GM10847 (cell line): ENCODE measurements around the gene SLC6A3.

Source experiments
- POLR2A ChIP-seq: IDR thresholded peaks from 2 replicates; pipeline ENCODE4 v1.6.1; 2011; ENCODE audit not compliant: insufficient read length; ENCODE audit errors: extremely low read depth

The SLC6A3 gene

DNA sequence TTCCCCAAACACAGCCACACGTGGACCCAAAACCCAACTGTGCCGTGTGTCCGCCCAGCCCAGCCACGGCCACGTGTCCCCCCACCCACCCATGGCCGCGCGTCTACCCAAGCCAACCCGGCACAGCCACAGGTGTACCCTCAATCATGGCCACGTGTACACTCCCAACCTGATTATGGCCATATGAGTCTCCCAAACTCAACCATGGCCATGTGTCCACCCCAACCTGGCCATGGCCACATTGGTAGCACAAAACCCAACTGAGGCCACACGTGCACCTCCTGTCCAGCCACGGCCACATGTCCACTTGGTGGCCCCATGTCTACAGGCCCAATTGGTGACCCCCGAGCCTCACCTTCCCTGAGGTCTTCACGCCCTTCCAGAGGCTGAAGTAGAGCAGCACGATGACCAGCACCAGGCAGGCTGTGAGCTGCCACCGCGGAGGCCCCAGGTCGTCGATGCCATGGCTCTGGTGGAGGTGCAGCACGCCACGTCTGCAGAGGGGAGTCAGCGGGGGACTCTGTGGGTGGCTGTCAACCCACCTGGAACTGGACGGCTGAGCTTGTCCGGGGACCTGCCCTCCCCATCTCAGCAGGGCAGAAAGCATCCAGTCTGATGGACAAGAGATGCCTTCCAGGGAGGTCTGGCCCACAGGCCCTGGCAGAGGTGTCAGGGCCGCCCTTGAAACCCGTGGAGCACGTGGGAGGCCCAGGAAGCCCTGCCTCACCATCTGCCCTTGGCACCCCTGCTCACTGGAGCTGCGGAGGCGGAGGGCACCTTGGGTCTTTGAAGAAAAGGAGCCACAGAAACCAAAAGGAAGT is 23.5 kb downstream of the SLC6A3 start:
- TF ChIP-seq POLR2A, result no peak

DNA sequence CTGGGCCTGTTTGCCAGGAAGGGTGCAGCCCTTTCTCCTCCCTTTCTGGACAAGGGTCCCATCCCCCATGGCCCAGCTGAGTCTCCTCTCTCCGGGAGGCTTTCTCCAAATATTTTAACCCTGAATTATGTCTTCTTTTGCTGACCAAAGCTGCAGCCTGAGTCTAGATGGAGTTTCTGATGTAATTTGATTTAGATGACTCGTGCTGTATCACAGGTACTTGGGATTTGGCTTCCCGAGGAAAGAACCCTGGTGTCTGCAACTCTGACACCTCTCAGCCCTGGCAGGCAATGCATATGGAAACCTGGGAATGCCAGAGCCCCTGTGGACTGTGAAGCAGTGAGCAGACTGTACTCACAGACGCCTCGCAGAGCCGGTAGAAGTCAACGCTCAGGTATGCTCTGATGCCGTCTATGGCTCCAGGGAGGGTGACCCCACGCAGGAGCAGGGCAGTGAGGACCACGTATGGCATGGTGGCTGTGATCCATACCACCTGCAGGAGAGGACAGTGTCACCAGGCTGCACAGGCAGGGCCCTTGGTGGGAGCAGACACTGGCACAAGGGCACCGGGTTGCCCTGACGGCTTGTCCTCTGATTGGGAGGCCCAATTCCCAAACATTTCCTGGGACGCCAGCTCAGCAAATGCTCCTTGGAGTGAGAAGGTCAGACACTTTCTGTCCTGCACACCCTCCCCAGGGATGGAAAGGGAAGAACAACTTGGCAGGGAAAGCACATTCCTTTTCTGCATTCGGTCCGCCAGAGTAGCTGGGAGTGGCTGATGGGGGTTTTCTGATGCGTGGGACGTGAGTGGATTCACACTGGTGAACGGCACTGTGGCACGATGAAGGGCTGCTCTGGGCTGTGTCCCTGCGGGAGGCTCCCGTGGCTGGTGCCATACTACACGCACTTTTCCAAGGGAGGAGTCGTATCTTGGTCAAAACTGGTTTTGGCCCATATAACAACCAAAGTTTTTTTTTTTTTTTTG is 24.7 kb downstream of the SLC6A3 start:
- TF ChIP-seq POLR2A, result no peak

DNA sequence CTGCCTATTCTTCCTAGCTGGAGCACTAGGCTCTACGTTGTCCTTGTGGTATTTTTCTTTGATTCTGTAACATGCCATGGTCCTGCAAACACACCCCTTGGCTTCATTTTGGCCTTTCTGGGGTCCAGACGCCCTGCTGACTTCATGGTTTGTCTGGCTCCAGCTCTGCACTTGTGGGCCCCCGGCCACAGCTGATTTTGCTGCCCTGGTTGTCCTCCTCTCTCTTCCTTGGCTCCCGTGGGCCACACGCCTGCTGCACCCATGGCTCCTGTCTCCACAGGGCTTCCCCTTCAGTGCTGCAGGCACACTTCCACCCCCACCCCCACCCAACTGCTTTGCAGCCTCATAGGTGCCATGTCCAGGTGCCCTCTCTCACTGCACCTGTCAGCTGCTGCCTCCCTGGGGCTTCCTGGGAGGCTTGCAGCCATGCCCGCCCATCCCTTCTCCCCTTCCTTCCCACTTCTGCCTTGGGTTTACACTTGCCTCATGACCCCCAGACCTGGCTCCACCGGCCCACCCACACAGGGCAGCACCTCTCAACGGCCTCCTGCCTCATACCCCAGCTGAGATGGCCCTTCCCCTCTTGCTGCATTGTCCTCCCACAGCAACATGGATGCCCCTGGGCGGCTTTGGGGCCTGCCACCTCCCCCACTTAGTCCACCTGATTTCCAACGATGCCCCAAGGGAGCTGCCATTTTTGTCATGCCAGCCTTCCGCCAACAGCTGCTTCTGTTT is 25.6 kb downstream of the SLC6A3 start:
- no peak for TF ChIP-seq POLR2A

DNA sequence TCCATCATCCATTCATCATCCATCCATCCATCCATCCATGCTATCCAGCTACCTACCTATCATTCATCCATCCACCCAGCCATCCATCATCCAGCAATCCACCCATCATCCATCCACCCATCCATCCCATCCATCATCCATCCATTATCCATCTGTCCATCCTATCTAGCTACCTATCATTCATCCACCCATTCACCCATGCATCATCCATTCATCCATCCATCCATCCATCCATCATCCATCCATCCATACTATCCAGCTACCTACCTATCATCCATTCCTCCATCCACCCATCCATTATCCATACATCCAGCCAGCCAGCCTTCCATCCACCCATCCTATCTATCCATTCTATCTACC is 26.3 kb downstream of the SLC6A3 start:
- no peak for TF ChIP-seq POLR2A

DNA sequence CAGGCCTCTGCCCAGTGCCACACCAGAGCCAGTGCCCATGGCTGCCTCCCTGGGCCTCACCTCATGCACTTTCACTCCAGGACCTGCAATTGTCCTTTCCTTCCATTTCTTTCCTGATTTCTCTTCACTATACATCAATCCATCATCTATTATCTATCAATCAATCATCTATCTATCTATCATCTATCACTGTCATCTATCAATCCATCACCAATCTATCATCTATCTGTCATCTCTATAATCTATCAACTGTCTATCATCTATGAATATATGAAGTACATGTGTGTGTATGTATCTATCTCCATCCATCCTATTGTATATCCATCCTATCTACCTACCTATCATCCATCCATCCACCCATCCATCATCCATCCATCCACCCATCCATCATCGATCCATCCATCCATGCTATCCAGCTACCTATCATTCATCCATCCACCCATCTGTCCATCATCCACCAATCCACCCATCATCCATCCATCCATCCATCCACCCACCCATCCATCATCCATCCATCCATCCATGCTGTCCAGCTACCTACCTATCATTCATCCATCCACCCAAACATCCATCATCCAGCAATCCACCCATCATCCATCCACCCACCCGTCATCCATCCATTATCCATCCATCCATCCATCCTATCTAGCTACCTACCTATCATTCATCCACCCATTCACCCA is 26.9 kb downstream of the SLC6A3 start:
- TF ChIP-seq POLR2A, result no peak

DNA sequence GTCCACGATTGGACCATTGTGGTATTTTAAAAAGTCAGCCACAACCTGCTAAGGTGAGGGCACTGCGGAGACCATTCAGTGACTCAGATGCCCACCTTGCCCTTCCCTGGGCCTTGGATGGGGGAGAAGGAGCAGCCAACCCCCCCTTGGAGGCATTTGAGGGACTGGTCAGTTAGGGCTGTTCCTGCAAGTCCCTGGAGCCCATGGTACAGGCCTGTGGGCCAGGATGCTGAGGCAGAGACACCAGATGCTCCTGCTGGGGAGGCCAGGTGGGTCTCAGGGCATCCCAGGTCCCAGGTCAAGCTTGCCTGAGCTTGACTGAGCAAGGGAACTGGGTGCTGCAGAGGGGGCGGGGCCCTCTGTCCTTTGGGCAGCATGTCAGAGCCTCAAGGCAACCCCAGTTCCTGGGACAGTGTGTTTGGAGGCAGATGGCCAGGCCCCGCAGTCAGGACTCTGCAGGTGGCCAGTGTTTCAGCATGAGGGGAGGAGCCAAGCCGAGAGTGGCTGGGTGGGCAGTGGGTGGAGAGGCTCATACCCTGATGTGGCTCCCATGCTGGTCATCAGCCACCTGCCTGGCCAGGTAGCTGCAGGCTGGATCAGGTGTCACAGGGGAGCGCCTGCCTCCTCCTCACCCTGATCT is 27.5 kb downstream of the SLC6A3 start:
- TF ChIP-seq POLR2A, result no peak

DNA sequence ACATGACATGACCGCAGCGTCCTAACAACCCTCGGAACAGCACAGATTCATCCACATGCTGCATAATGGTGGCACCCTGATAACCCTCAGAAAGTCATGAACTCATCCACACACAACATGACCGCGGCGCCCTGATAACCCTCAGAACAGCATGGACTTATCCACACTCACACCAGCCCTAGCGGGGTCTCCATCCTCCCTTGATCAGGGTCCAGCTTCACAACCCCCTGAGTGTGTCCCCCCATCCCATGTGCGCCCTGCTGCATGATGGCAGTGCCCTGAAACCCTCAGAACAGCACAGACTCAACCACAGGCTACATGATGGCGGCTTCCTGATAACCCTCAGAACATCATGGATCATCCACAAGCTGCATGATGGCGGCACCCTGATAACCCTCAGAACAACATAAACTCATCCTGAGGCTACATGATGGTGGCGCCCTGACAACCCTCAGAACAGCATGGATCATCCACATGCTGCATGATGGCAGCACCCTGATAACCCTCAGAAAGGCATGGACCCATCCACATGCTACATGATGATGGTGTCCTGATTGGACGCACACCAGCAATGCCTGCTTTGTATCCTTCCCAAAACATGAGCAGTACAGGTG is 28.3 kb downstream of the SLC6A3 start:
- TF ChIP-seq POLR2A, result no peak

DNA sequence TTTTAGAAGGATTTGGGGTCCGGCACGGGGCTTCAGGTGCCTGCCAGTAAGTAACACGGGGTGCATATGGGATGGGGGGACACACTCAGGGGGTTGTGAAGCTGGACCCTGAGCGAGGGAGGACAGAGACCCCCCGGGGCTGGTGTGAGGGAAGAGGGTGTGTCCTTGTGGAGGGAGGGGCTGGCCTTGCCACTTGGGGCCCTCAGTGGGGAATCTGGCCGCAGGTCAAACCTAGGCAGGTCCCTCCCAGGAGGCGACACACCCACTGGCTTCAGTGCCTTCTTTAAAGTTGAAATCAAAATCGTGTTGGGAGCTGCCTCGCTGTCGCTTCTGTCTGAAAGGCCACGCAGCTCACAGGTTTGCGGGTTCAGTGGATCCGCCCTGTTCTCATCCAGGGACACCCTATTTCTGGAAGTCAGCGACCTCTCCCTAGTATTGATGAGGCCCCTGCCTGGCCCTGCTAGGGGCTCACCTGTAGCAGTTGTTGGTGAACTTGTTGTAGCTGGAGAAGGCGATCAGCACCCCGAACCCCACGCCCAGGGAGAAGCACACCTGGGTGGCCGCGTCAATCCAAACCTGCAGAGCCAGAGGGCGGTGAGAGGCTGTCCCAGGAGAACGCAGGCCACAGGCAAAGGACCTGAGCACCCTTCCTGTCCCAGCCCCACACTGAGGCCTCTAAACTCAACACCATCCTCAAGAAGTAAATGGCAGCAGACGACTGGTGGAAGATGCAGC is 29.4 kb downstream of the SLC6A3 start:
- no peak for TF ChIP-seq POLR2A

DNA sequence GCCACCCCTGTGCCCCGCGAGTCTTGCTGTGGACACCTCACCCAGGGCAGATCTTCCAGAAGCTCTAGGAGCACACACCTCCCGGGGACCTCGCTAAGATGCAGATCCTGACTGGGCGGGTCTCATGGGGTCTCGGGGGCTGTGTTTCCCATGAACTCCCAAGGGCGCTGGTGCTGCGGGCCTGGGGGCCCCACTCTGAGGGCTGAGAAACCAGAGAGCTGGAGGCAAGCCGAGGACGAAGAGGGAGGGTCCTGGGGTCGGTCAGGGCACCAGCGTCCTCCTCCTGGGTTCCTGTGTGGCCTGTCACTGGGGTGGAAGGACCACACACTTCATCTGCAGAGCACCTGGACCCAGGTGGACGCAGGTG is 30.2 kb downstream of the SLC6A3 start:
- TF ChIP-seq POLR2A, result no peak

DNA sequence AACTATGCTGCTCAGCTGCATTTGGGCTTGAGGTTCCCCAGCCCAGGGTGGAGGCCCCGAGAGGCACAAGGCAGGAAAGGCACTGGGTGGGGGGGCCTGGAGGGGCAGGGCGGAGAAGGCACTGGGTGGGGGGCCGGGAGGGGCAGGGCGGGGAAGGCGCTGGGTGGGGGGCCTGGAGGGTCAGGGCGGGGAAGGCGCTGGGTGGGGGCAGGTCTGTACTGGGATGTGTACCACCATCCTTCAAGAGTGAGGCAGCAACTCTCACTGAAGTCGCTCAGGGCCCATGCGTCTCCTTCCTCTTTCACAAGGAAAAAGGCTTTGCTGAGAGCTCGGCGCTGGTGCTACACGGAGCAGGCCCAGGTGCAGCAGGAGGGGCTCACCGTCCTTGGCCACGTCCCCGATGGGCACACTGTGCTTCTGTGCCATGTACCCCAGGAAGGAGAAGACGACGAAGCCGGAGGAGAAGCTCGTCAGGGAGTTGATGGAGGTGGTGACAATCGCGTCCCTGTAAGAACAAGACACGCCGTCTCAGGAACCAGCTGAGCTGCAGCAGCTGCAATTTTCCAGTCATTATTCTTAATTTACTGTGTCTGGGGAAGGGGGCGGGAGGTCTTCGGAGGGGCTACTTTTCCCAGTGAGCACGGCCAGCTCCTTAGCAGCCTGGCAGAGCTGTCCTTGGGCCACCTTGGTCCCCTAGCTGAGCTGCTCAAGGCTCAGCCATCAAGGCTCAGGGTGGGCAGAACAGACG is 30.8 kb downstream of the SLC6A3 start:
- no peak for TF ChIP-seq POLR2A

DNA sequence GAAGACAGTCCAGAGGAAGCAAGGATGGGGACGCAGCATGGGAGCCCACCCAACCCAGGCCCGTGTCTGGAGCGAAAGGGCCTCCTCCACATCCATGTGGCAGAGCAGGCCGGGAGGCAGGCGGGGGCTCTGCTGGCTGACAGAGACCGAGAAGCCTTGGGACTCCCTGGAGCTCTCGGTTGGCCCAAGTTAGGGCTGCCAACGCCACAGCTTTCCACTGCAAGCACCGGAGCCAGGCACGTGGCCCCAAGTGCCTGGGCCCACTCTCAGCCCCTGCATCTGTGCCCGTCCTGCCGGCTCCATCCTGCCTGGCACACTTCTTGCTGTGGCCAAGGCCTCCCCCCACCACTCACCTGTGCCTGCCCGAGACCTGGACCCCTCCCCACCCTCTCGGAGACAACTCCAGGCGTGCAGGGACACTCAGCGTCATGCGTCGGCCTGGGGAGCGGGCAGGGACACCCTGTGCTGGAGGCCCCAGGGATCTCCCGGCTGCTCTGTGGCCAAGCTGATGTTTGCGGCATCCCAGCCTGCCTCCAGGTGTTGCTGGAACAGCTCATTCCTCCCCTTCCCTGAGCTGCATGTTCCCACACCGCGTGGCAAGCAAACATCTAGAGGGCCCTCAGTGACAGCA is 31.5 kb downstream of the SLC6A3 start:
- TF ChIP-seq POLR2A, result no peak

DNA sequence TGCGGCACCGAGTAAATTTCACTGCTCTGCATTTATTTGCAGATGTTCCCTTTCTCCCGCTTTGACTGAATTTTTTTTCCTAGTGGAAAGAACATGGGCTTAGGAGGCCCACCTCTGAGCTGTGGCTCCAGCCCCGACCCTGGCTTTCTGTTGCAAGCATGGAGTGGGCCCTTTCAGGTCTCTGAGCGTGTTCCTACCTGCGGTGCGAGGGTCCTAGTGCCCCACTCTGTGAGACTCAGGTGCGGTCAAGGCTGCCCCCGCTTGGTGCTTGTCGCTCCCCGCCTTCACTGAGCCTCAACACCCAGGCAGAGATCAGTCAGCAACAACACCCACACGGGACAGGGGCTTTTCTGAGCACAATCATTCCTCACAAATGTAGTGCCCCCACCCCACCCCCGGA is 32.0 kb downstream of the SLC6A3 start:
- TF ChIP-seq POLR2A, result no peak
